Effector memory CD4-positive, alpha-beta T cell (primary cell): ENCODE data around the gene NUDT16L1.

Experiments
- DNase-seq, 3 donors: peaks; one replicate each; pipeline ENCODE4 v3.0.0-alpha.2; 2020
- H3K27ac ChIP-seq: 2 replicates; pipeline ENCODE4 v1.7.0; 2013; ENCODE audit warnings: mild to moderate bottlenecking, low read length, moderate library complexity; ENCODE audit not compliant: insufficient read depth, poor library complexity, severe bottlenecking
- H3K27me3 ChIP-seq: replicated peaks from 2 replicates; pipeline ENCODE4 v1.7.0; 2013; ENCODE audit warnings: mild to moderate bottlenecking, low read length; ENCODE audit not compliant: insufficient read depth, control insufficient read depth, poor library complexity, severe bottlenecking
- H3K36me3 ChIP-seq: 2 replicates; pipeline ENCODE4 v1.7.0; 2013; ENCODE audit warnings: mild to moderate bottlenecking, low read length, moderate library complexity; ENCODE audit not compliant: control insufficient read depth, insufficient read depth
- H3K4me1 ChIP-seq: 2 replicates; pipeline ENCODE4 v1.7.0; 2013; ENCODE audit warnings: low read length, mild to moderate bottlenecking; ENCODE audit not compliant: control insufficient read depth, insufficient read depth, poor library complexity, severe bottlenecking
- H3K4me3 ChIP-seq: 2 replicates; pipeline ENCODE4 v1.7.0; 2013; ENCODE audit warnings: low read length, low read depth, mild to moderate bottlenecking; ENCODE audit not compliant: insufficient read depth, poor library complexity, severe bottlenecking
- H3K9me3 ChIP-seq: 2 replicates; pipeline ENCODE4 v1.7.0; 2013; ENCODE audit warnings: mild to moderate bottlenecking, low read length, moderate library complexity; ENCODE audit not compliant: control insufficient read depth

Gene NUDT16L1

DNA sequence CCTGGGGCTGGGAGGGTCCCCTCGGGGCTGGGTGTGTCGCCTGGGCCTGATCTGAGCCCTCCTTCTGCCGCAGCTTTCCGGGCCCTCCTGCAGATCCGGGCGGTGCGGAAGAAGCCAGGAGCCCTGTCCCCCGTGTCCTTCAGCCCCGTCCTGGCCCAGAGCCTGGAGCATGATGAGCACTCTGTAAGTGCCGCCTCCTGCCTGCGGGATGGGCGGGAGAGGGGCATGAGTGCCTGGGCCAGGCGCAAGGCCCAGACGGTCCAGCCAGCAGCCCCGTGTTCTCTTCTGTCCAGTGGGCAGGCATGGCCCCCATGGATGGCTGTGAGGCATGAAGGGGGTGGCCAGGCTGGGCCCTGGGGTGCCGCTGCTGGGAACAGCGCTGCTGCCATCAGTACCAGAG is 16.0 kb upstream of the NUDT16L1 start:
- H3K4me1 ChIP-seq = peaks cover 21% of the 10 kb centered on the region
- peaks cover 27% of the 10 kb centered on the region for H3K36me3 ChIP-seq
- peak overlapping the region; percentile 67 for H3K27ac ChIP-seq
- H3K9me3 ChIP-seq = no peaks in the 10 kb centered on the region
- H3K27me3 ChIP-seq = no peaks in the 10 kb centered on the region
- no peak for DNase-seq
- H3K4me3 ChIP-seq = no peak overlapping the region

DNA sequence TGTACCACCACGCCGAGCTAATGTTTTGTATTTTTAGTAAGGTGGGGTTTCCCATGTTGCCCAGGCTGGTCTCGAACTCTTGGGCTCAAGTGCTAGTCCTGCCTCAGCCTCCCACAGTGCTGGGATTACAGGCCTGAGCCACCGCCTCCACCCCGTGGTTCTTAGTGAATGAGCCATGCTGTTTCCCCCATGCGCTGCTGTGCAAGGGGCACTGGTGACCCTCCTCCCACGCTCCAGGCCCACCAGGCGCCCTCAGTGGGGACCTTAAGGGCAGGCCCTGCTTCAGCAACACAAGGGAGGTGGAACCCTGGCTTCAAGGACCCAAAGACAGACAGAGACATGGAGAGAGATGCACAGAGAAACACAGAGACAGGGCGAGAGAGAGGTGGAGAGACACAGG is 15.4 kb upstream of the NUDT16L1 start:
- H3K4me1 ChIP-seq = peaks cover 21% of the 10 kb centered on the region
- no peak overlapping the region for H3K27ac ChIP-seq
- no peak overlapping the region for H3K4me3 ChIP-seq
- no peaks in the 10 kb centered on the region for H3K27me3 ChIP-seq
- no peaks in the 10 kb centered on the region for H3K9me3 ChIP-seq
- H3K36me3 ChIP-seq = peaks cover 31% of the 10 kb centered on the region
- no peak for DNase-seq

DNA sequence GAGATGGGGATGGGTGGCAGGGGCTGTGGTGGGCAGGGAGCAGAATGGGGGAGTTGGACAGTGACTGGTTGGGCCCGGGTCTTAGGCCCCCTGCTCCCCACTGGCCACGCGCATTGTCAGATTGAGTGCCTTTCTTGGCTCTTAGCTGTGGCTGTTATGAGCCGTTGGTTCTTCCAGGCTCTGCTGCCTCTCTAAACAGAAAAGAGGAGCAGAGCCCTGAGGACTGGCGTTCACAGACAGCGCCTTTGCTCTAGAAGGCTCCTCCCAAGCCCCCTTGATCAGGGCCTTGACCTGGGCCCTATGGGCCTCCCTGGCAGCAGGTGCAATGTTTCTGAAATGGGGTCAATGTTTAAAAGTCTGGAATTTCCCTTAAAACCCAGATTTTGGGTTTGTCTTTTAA is 14.8 kb upstream of the NUDT16L1 start:
- DNase-seq = no peak
- peaks cover 21% of the 10 kb centered on the region for H3K4me1 ChIP-seq
- no peaks in the 10 kb centered on the region for H3K27me3 ChIP-seq
- H3K4me3 ChIP-seq = no peak overlapping the region
- H3K36me3 ChIP-seq = peaks cover 29% of the 10 kb centered on the region
- H3K27ac ChIP-seq = no peak overlapping the region
- H3K9me3 ChIP-seq = no peaks in the 10 kb centered on the region

DNA sequence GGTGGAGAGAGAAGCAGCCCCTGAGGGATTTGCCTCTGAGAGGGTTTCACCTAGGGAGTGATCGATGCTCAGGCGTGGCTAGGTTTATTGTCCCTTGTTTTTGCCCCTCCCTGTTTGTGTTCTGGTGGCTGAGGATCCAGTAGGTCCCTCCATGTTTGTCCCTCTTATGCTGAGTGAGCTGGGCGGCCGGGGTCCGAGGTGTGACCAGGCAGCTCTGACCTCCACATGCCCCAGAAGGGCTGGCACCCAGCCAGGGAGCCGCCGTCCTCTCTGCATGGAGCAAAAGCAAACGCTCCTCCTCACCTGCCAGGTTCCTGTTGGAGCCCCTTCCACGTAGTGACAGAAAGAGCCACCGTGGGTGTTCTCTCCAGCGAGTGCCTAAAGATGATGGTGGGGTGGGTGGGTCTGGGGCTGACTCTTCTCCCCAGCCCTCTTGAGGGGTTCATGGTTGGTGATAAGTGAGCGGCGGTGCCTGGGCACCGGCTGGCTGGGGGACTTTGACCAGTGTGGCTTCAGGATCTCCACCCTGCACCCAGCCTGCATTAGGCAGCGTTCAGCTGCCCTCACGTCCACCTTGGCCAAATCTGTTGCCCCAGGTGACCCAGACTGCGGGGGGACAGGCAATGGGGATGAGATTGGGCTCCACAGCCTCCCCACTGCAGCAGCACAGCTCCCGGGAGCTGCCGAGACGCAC is 14.1 kb upstream of the NUDT16L1 start:
- H3K9me3 ChIP-seq = no peaks in the 10 kb centered on the region
- H3K4me1 ChIP-seq = peaks cover 21% of the 10 kb centered on the region
- no peak overlapping the region for H3K4me3 ChIP-seq
- H3K36me3 ChIP-seq = peaks cover 31% of the 10 kb centered on the region
- DNase-seq = no peak
- H3K27ac ChIP-seq = peak overlapping the region; percentile 18
- H3K27me3 ChIP-seq = no peaks in the 10 kb centered on the region

DNA sequence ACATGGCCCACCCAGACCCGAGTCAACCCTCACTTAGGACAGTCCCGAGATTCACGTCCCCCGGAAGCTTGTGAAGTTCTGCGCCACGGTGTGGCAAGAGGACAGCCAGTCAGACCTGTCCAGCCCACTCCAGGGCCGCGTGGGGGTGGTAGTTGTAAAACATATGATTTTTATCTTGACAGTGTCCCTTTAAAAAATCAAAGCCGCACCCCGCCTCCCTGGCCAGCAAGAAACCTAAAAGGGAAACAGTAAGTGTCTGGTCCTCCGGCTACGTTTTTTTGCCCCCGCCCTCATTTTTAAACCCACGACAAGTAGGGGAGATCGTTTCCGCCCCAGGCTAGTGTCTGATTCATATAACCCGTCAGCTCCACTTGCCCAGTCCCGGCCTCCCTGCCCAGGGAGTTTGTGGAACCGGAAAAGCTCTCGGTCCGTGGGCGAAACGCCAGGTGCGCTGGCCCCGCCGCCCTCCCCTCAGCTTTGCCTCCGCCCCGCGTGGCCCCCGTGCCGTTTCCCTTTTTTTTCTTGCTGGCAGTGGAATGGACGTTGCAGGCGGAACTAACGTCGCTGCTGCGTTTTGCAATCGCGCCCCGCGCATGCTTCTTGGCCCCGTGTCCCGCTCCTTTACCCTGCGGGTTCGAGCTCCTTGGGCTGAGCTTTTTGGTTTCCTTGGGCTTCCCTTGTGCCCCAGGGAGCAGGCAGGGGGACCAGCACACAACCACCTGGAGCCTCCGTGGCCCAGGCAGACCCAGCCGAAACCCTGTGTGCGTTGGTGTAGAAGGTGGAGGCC is 13.3 kb upstream of the NUDT16L1 start:
- Histone ChIP-seq H3K36me3 (peaks cover 39% of the 10 kb centered on the region), H3K27me3 (no peaks in the 10 kb centered on the region), H3K4me1 (peaks cover 21% of the 10 kb centered on the region), H3K9me3 (no peaks in the 10 kb centered on the region), H3K4me3 (no peak overlapping the region), H3K27ac (peak overlapping the region; percentile 18)
- DNase-seq = no peak

DNA sequence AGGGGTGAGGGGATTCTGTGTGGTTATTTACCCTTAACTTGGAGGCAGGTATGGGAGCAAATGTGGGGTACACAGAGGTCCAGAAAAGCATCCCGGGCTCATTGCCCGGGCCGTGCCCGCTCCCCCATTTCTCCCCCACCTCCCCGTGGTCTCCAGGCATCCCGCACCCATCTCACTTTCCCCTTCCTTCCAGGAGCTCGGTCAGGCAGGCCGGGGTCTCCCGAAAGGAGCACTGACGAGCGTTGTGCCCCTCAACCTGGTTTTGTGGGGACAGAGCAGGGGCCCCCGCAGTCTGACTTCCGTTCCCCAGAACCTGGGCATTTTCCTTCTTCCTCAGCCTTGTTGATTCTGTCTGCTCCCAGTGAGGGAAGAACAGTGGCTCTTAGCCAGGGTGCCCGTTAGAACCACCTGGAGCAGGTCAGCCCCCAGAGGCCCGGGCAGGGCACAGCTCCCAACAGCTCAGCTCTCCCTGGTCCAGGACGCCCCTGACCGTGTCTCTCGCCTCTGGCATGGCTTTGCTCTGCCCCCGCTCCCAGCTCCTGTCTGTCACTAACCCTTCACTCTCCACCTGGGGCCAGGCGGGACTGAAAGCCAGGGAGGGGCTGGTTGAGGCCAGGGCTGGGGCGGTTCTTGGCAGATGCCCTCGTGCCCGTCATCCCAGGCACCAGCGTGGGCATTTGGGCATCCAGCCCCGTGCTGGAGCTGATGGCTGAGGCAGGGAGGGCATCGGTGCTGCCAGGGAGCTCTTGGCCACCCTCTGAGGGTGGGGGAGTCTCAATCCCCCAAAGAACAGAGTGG is 12.5 kb upstream of the NUDT16L1 start:
- Histone ChIP-seq H3K4me1 (peaks cover 14% of the 10 kb centered on the region), H3K4me3 (no peak overlapping the region), H3K9me3 (no peaks in the 10 kb centered on the region), H3K36me3 (peaks cover 45% of the 10 kb centered on the region), H3K27ac (no peak overlapping the region), H3K27me3 (no peaks in the 10 kb centered on the region)
- no peak for DNase-seq

DNA sequence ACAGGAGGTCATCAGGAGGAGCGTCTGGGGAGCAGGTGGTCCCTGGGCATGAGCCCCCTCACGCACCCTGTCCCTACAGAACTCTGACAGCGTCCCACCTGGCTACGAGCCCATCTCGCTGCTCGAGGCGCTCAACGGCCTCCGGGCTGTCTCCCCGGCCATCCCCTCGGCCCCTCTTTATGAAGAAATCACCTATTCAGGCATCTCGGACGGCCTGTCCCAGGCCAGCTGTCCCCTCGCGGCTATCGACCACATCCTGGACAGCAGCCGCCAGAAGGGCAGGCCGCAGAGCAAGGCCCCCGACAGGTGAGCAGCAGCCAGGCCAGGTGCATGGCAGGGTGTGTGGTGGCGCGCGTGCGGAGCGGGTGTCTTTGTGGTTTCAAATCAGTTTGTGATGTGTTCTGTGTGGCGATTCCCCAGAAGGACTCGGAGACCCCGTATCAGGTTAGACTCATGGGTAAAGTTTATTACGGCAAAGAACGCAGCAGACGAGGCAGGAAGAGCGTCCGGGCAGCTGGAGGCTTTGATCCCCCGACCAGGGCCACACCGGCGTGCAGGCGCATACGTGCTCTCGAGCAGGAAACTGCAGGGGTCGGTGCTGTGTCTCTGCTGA is 11.8 kb upstream of the NUDT16L1 start:
- Histone ChIP-seq H3K4me3 (no peak overlapping the region), H3K4me1 (peaks cover 7% of the 10 kb centered on the region), H3K27me3 (no peaks in the 10 kb centered on the region), H3K9me3 (no peaks in the 10 kb centered on the region), H3K36me3 (peaks cover 49% of the 10 kb centered on the region), H3K27ac (no peak overlapping the region)
- no peak for DNase-seq

DNA sequence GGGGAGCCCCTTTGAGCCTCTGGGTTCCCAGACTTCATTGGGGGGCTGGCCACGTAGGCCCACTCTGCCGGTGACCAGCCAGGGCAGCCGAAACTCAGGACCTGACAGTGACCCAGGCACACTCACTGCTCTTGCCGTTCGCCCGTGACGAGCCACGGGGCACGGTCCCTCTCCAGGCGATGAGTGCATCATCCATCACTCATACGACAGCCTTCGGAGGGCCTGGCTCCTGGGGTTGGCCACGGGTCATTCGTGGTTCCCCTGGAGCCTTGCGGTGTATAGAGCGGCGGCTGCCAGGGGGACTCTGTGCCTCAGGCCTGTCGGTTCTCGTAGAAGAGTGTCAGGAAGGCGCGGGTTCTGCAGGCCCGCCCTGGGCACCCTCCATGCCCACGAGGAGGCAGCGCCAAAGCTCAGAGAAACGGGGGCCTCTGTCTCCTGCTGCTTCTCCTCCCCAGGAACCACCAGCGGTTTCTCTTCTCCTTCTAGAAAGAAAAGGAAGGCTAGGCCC is 11.2 kb upstream of the NUDT16L1 start:
- H3K27ac ChIP-seq = no peak overlapping the region
- peaks cover 54% of the 10 kb centered on the region for H3K36me3 ChIP-seq

DNA sequence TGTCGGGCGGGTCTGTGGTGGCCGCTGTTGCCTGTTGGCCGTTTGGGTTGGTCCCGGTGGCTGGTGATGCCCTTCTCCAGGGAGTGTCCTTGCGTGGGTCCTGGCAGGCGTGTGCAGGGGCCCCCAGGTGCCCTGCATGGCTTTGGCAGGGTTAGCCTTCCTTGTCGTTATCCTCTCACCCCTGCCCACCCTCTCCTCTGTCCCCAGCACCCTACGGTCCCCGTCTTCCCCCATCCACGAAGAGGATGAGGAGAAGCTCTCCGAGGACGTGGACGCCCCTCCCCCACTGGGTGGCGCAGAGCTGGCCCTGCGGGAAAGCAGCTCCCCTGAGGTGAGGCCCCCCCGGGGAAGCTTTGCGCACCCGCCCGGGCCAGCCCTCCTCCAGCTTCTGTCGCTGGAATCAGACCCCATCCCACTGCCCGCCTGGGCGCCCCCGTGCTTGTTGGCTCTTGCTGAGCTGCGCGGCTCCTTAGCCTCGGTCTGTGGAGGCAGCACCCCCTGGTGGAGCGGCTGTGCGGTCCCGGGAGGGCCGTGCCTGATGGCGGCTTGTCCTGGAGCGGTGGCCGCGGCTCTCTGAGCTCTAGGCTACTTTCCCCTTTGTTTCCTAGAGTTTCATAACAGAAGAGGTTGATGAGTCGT is 10.6 kb upstream of the NUDT16L1 start:
- no peak overlapping the region for H3K4me3 ChIP-seq
- H3K9me3 ChIP-seq = no peaks in the 10 kb centered on the region
- H3K27me3 ChIP-seq = no peaks in the 10 kb centered on the region
- peaks cover 59% of the 10 kb centered on the region for H3K36me3 ChIP-seq
- H3K4me1 ChIP-seq = no peaks in the 10 kb centered on the region
- no peak overlapping the region for H3K27ac ChIP-seq
- no peak for DNase-seq

More for the DNA sequence above, 11.2 kb upstream of the NUDT16L1 start:
- Histone ChIP-seq H3K9me3 (no peaks in the 10 kb centered on the region), H3K4me3 (no peak overlapping the region), H3K27me3 (no peaks in the 10 kb centered on the region), H3K4me1 (peaks cover 1% of the 10 kb centered on the region)
- no peak for DNase-seq
